ENCODE results near the gene CKM. TPM values are rescaled to one million over a fixed set of nuclear protein-coding genes. Genes with fewer than 3 reads are reported as not detected.
A peak's percentile ranks its signal among the peaks of the same experiment; 100 is the strongest.

Gene CKM
- total and polyA plus RNA-seq, 12 donors, result 2,078 to 7,765 (median 4,407) TPM

DNA sequence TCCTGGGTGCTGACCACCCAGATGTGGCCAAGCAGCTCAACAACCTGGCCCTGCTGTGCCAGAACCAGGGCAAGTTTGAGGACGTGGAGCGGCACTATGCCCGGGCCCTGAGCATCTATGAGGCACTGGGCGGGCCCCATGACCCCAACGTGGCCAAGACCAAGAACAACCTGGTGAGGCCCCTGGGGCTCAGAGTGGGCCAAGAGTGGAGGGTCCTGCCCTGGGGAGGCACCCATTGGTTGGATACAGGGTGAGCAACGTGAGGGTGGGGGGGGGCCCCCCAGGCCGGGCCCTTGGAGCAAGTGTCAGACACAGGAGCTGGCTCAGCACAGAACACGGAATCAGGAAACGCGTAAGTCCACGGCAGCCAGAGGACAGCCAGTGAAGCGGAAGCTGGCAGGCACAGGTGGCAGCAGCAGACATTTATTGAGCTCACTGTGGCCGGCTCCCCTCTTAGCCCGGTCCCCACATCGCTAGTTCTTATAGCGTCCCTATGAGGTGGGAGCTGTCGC lies 26.8 kb upstream of the CKM start:
- H3K9me3 ChIP-seq, result no peaks in the 10 kb centered on the region
- DNase-seq (no peak), ATAC-seq (no peak)
- intact Hi-C loops (cut with DNase I), result no loop called here
- TF ChIP-seq, protein P1, sequence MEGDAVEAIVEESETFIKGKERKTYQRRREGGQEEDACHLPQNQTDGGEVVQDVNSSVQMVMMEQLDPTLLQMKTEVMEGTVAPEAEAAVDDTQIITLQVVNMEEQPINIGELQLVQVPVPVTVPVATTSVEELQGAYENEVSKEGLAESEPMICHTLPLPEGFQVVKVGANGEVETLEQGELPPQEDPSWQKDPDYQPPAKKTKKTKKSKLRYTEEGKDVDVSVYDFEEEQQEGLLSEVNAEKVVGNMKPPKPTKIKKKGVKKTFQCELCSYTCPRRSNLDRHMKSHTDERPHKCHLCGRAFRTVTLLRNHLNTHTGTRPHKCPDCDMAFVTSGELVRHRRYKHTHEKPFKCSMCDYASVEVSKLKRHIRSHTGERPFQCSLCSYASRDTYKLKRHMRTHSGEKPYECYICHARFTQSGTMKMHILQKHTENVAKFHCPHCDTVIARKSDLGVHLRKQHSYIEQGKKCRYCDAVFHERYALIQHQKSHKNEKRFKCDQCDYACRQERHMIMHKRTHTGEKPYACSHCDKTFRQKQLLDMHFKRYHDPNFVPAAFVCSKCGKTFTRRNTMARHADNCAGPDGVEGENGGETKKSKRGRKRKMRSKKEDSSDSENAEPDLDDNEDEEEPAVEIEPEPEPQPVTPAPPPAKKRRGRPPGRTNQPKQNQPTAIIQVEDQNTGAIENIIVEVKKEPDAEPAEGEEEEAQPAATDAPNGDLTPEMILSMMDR (IDR thresholded peaks at IDR 0.05), result no peak
- peaks cover 0 to 31% (median 21%) of the 10 kb centered on the region in 7 donors for H3K27me3 ChIP-seq
- no peak overlapping the region for H3K27ac ChIP-seq
- 86 to 93% methylated on average over 17 of the region's 17 CpGs for WGBS, 2 donors
- H3K4me3 ChIP-seq, result no peak overlapping the region
- no peaks in the 10 kb centered on the region for H3K4me1 ChIP-seq
- peaks cover 0 to 35% (median 0%) of the 10 kb centered on the region in 9 donors for H3K36me3 ChIP-seq

DNA sequence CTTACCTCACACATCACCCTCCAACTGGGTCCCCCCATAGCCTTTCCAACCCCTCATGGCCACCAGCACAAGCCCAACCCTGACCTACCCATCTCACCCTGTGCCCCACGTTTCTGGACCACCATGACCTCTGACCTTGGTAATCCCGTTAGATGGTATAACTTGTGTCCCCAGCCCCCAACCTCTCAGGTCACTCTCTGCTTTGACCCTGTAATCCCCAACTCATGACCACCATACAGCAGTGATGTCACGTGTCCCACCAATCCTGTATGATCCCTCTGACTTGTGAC lies 26.4 kb upstream of the CKM start:
- DNase-seq, result no peak
- H3K9me3 ChIP-seq, result no peaks in the 10 kb centered on the region
- TF ChIP-seq, protein P1 (IDR thresholded peaks at IDR 0.05), result no peak
- H3K27me3 ChIP-seq, result peaks cover 0 to 31% (median 22%) of the 10 kb centered on the region in 7 donors
- H3K36me3 ChIP-seq, result peaks cover 0 to 31% (median 0%) of the 10 kb centered on the region in 9 donors
- no peak for ATAC-seq
- no peaks in the 10 kb centered on the region for H3K4me1 ChIP-seq
- H3K4me3 ChIP-seq, result no peak overlapping the region
- no peak overlapping the region for H3K27ac ChIP-seq
- intact Hi-C loops (cut with DNase I), result no loop called here
- WGBS, 2 donors, result 62 to 79% methylated on average over 3 of the region's 3 CpGs

DNA sequence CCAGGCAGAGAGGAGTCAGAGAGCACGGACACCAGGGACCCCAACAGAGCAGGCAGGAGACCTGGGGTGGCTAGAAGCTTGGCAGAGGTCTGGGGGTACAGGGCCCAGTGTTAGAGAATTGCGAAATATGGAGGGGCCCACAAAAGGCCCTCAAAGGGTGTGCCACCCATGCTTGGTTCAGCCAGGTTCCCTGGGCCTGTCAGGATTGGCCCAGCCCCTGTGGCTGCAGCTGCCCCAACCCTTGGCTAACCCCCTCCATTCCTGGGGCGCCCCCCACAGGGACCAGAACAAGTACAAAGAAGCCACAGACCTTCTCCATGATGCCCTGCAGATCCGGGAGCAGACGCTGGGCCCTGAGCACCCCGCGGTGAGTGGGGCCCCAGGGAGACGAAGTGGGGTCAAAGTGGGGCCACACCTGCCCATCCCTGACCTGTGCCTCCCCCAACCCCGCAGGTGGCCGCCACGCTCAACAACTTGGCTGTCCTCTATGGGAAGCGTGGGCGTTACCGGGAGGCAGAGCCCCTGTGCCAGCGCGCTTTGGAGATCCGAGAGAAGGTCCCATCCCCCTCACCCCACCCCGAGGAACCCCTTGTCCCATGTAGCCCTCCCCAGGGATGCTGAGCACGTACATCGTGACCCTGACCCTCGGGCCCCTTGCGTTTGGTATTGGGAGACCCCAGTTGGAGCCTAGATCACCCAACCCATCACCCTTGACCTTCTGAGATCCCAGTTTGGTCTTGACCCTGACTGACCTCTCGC lies 25.9 kb upstream of the CKM start:
- Histone ChIP-seq H3K36me3 (peaks cover 0 to 26% (median 0%) of the 10 kb centered on the region in 9 donors), H3K9me3 (no peaks in the 10 kb centered on the region), H3K27ac (no peak overlapping the region), H3K4me1 (no peaks in the 10 kb centered on the region), H3K27me3 (peaks cover 0 to 31% (median 22%) of the 10 kb centered on the region in 7 donors), H3K4me3 (no peak overlapping the region)
- TF ChIP-seq, protein P1 (IDR thresholded peaks at IDR 0.05), result no peak
- WGBS, 2 donors, result 75 to 81% methylated on average over 23 of the region's 23 CpGs
- DNase-seq, result no peak
- intact Hi-C loops (cut with DNase I), result no loop called here
- ATAC-seq, result no peak

DNA sequence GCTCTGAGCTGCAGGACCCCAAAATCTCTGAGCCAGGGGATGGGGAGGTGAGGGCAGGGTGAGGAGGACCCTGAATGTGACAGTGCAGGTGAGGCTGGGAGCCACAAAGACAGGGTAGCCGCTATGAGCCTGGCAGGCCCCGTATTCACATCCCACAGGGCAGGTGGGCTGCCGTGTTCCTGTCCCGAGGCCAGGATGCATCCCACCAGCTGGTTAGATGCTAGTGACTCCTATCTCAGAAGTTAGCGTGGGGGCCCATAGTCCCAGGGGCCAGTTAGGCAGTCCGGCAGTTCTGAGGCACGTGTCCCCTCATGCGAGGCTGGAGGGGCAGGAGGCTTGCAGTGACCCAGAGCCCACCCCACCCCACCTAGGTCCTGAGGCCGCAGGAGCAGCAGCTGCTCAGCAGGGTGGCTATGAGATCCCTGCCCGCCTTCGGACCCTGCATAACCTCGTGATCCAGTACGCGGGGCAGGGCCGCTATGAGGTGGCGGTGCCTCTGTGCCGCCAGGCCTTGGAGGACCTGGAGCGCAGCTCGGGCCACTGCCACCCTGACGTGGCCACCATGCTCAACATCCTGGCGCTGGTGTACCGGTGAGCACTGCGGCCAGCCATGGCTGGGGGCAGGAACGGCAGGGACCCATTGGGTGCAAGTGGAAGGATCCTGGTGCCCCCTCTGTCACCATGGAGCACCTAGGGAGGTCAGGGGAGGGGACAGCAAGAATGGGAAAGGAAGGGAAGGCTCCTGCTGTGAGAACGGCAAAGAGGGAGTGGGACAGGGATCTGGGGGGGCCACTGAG lies 25.1 kb upstream of the CKM start:
- Histone ChIP-seq H3K27ac (no peak overlapping the region), H3K27me3 (peaks cover 0 to 31% (median 22%) of the 10 kb centered on the region in 7 donors), H3K36me3 (peaks cover 0 to 18% (median 0%) of the 10 kb centered on the region in 9 donors), H3K4me3 (no peak overlapping the region), H3K9me3 (no peaks in the 10 kb centered on the region), H3K4me1 (no peaks in the 10 kb centered on the region)
- DNase-seq, result no peak
- peak in 1 of 8 donors; percentile 13 for ATAC-seq
- intact Hi-C loops (cut with DNase I), result no loop called here
- WGBS, 2 donors, result 66 to 68% methylated on average over 25 of the region's 25 CpGs
- TF ChIP-seq, protein P1 (IDR thresholded peaks at IDR 0.05), result no peak
